ENCODE data around the gene PLEKHA3. TPM values are rescaled to one million over a fixed set of nuclear protein-coding genes. Genes with fewer than 3 reads are reported as not detected.

PLEKHA3 gene
- polyA plus RNA-seq, 4 donors, result 2.9 to 13.1 (median 3.7) TPM

DNA sequence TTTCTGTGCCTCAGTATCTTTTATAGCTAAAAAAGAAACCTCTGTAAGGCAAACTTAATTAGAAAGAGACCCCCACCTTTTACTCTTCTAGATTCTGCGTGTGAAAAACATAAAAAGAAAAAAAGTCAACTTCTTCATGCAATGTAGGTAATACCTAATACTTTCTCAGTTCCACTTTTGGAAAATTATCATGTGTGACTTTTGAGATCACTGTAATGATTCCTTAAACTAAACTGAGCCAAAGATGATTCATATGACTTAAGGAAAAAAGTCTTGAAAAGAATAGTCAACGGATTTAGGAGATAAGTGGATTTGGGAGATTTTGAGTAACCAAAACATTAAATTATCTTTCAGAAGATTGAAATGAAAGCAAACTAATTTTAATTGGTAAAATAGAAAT is 48.9 kb downstream of the PLEKHA3 start:
- H3K36me3 ChIP-seq (ENCODE audit: control insufficient read depth in 3 of 3, insufficient read depth in 2 of 3, low read depth in 1 of 3, low read length in 3 of 3), result peaks cover 0 to 24% (median 4%) of the 10 kb centered on the region in 3 donors
- no peak overlapping the region for H3K4me3 ChIP-seq (ENCODE audit: low read depth in 1 of 3, low read length in 3 of 3)
- H3K4me1 ChIP-seq (ENCODE audit: control insufficient read depth in 3 of 3, insufficient read depth in 2 of 3, low read depth in 1 of 3, low read length in 2 of 3), result no peaks in the 10 kb centered on the region
- H3K9me3 ChIP-seq (ENCODE audit: control insufficient read depth in 2 of 2, insufficient read depth in 1 of 2, low read depth in 1 of 2, low read length in 1 of 2), result no peaks in the 10 kb centered on the region
- DNase-seq (no peak), FAIRE-seq (no peak)
- WGBS, 3 donors, result 78 to 87% (median 81%) methylated on average over 2 of the region's 2 CpGs
- H3K27ac ChIP-seq (ENCODE audit: low read depth in 1 of 3, low read length in 2 of 3), result no peak overlapping the region
- H3K27me3 ChIP-seq (ENCODE audit: control insufficient read depth in 3 of 3, insufficient read depth in 3 of 3, low read length in 3 of 3), result no peaks in the 10 kb centered on the region

DNA sequence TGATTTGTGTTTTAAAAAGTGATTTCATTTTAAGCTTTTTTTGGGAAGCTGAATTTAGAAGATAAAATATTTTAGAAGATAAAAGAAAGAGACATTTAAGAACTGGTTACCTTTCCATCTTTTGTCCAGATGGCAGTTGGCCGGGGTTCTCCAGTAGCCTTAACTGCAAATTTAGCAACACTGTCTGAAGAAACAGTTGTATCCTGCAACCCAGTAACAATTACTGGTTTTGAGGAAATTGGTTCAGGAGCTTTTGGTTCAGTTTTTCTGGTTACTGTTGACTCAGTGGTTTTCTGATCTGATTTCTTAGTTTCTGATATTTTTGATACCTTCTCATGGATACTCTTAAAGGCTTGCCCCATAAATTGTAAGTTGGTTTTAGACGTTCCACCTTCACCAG is 49.9 kb downstream of the PLEKHA3 start:
- DNase-seq (no peak), FAIRE-seq (no peak)
- Histone ChIP-seq H3K4me1 (ENCODE audit: control insufficient read depth in 3 of 3, insufficient read depth in 2 of 3, low read depth in 1 of 3, low read length in 2 of 3) (no peaks in the 10 kb centered on the region), H3K36me3 (ENCODE audit: control insufficient read depth in 3 of 3, insufficient read depth in 2 of 3, low read depth in 1 of 3, low read length in 3 of 3) (peaks cover 0 to 24% (median 4%) of the 10 kb centered on the region in 3 donors), H3K27ac (ENCODE audit: low read depth in 1 of 3, low read length in 2 of 3) (no peak overlapping the region), H3K27me3 (ENCODE audit: control insufficient read depth in 3 of 3, insufficient read depth in 3 of 3, low read length in 3 of 3) (no peaks in the 10 kb centered on the region), H3K9me3 (ENCODE audit: control insufficient read depth in 2 of 2, insufficient read depth in 1 of 2, low read depth in 1 of 2, low read length in 1 of 2) (no peaks in the 10 kb centered on the region), H3K4me3 (ENCODE audit: low read depth in 1 of 3, low read length in 3 of 3) (no peak overlapping the region)
- 83 to 92% (median 84%) methylated on average over 2 of the region's 2 CpGs for WGBS, 3 donors

DNA sequence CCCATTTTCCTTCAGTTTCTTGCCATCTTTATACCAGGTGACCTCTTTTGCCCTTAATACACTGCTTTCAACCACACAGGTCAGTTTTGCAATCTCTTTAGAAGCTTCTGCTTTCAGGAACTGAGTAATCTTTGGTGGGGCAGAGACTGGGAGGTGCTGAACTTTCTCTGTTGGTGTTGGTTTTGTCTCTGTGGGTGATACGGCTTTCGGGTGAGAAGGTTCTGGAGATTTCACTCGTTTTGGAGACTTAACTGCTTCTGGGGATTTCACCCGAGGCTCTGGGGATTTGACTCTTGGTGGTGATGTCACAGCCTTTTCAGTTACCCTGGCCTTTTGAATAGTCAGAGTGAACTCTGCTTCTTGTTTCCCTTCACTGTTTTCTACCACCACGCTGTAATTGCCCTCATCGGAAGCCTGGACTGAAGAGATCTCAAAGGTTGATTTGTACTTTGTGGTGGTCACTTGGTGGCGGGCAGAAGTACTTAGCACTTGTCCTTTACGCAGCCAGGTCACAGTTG is 50.4 kb downstream of the PLEKHA3 start:
- Histone ChIP-seq H3K4me3 (ENCODE audit: low read depth in 1 of 3, low read length in 3 of 3) (no peak overlapping the region), H3K36me3 (ENCODE audit: control insufficient read depth in 3 of 3, insufficient read depth in 2 of 3, low read depth in 1 of 3, low read length in 3 of 3) (peaks cover 0 to 24% (median 4%) of the 10 kb centered on the region in 3 donors), H3K27me3 (ENCODE audit: control insufficient read depth in 3 of 3, insufficient read depth in 3 of 3, low read length in 3 of 3) (no peaks in the 10 kb centered on the region), H3K9me3 (ENCODE audit: control insufficient read depth in 2 of 2, insufficient read depth in 1 of 2, low read depth in 1 of 2, low read length in 1 of 2) (no peaks in the 10 kb centered on the region), H3K27ac (ENCODE audit: low read depth in 1 of 3, low read length in 2 of 3) (no peak overlapping the region), H3K4me1 (ENCODE audit: control insufficient read depth in 3 of 3, insufficient read depth in 2 of 3, low read depth in 1 of 3, low read length in 2 of 3) (no peaks in the 10 kb centered on the region)
- WGBS, 3 donors, result 73 to 91% (median 75%) methylated on average over 8 of the region's 8 CpGs
- no peak for FAIRE-seq
- DNase-seq, result no peak

GRCh38 chr2:178531168-178531567 is 50.9 kb downstream of the PLEKHA3 start:
- peaks cover 2 to 24% (median 4%) of the 10 kb centered on the region in 3 donors for H3K36me3 ChIP-seq (ENCODE audit: control insufficient read depth in 3 of 3, insufficient read depth in 2 of 3, low read depth in 1 of 3, low read length in 3 of 3)
- no peaks in the 10 kb centered on the region for H3K27me3 ChIP-seq (ENCODE audit: control insufficient read depth in 3 of 3, insufficient read depth in 3 of 3, low read length in 3 of 3)
- no peak overlapping the region for H3K4me3 ChIP-seq (ENCODE audit: low read depth in 1 of 3, low read length in 3 of 3)
- no peaks in the 10 kb centered on the region for H3K9me3 ChIP-seq (ENCODE audit: control insufficient read depth in 2 of 2, insufficient read depth in 1 of 2, low read depth in 1 of 2, low read length in 1 of 2)
- H3K4me1 ChIP-seq (ENCODE audit: control insufficient read depth in 3 of 3, insufficient read depth in 2 of 3, low read depth in 1 of 3, low read length in 2 of 3), result no peaks in the 10 kb centered on the region
- DNase-seq, result no peak
- H3K27ac ChIP-seq (ENCODE audit: low read depth in 1 of 3, low read length in 2 of 3), result no peak overlapping the region
- no peak for FAIRE-seq
- 91 to 93% (median 91%) methylated on average over 12 of the region's 12 CpGs for WGBS, 3 donors

- no peaks in the 10 kb centered on the region for H3K27me3 ChIP-seq (ENCODE audit: control insufficient read depth in 3 of 3, insufficient read depth in 3 of 3, low read length in 3 of 3)
- WGBS, 3 donors, result 95 to 97% (median 96%) methylated on average over 4 of the region's 4 CpGs
- H3K27ac ChIP-seq (ENCODE audit: low read depth in 1 of 3, low read length in 2 of 3), result no peak overlapping the region
- no peak overlapping the region for H3K4me3 ChIP-seq (ENCODE audit: low read depth in 1 of 3, low read length in 3 of 3)
- DNase-seq (no peak), FAIRE-seq (no peak)
- no peaks in the 10 kb centered on the region for H3K4me1 ChIP-seq (ENCODE audit: control insufficient read depth in 3 of 3, insufficient read depth in 2 of 3, low read depth in 1 of 3, low read length in 2 of 3)
- no peaks in the 10 kb centered on the region for H3K9me3 ChIP-seq (ENCODE audit: control insufficient read depth in 2 of 2, insufficient read depth in 1 of 2, low read depth in 1 of 2, low read length in 1 of 2)
- H3K36me3 ChIP-seq (ENCODE audit: control insufficient read depth in 3 of 3, insufficient read depth in 2 of 3, low read depth in 1 of 3, low read length in 3 of 3), result peaks cover 2 to 28% (median 4%) of the 10 kb centered on the region in 3 donors
Measured at GRCh38 chr2:178536037-178536436, 55.8 kb downstream of the PLEKHA3 start.

GRCh38 chr2:178542161-178542560 is 61.9 kb downstream of the PLEKHA3 start:
- DNase-seq (no peak), FAIRE-seq (no peak)
- Histone ChIP-seq H3K27me3 (ENCODE audit: control insufficient read depth in 3 of 3, insufficient read depth in 3 of 3, low read length in 3 of 3) (no peaks in the 10 kb centered on the region), H3K4me3 (ENCODE audit: low read depth in 1 of 3, low read length in 3 of 3) (no peak overlapping the region), H3K4me1 (ENCODE audit: control insufficient read depth in 3 of 3, insufficient read depth in 2 of 3, low read depth in 1 of 3, low read length in 2 of 3) (no peaks in the 10 kb centered on the region), H3K36me3 (ENCODE audit: control insufficient read depth in 3 of 3, insufficient read depth in 2 of 3, low read depth in 1 of 3, low read length in 3 of 3) (peaks cover 2 to 29% (median 4%) of the 10 kb centered on the region in 3 donors), H3K9me3 (ENCODE audit: control insufficient read depth in 2 of 2, insufficient read depth in 1 of 2, low read depth in 1 of 2, low read length in 1 of 2) (no peaks in the 10 kb centered on the region), H3K27ac (ENCODE audit: low read depth in 1 of 3, low read length in 2 of 3) (no peak overlapping the region)
- WGBS, 3 donors, result 93 to 97% (median 94%) methylated on average over 12 of the region's 12 CpGs

DNA sequence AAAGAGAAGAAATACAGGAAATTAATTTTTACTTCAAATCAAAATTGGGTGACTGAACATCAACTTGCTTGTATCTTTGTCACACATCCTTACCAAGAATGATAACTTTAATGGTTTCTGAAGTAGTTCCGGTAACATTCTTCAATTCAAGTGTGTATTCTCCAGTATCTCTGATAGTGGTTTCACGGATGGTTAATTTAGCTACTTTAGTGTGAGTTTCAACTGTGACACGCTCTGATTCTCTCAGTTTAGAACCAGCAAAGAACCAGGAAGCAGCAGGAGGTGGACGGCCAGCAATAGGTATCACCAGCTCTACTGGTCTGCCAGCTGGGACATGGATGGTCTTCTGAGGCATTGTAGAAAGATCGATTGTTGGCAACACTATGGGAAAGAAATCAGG is 62.3 kb downstream of the PLEKHA3 start:
- Histone ChIP-seq H3K4me1 (ENCODE audit: control insufficient read depth in 3 of 3, insufficient read depth in 2 of 3, low read depth in 1 of 3, low read length in 2 of 3) (no peaks in the 10 kb centered on the region), H3K27me3 (ENCODE audit: control insufficient read depth in 3 of 3, insufficient read depth in 3 of 3, low read length in 3 of 3) (no peaks in the 10 kb centered on the region), H3K27ac (ENCODE audit: low read depth in 1 of 3, low read length in 2 of 3) (no peak overlapping the region), H3K4me3 (ENCODE audit: low read depth in 1 of 3, low read length in 3 of 3) (no peak overlapping the region), H3K36me3 (ENCODE audit: control insufficient read depth in 3 of 3, insufficient read depth in 2 of 3, low read depth in 1 of 3, low read length in 3 of 3) (peaks cover 2 to 29% (median 4%) of the 10 kb centered on the region in 3 donors), H3K9me3 (ENCODE audit: control insufficient read depth in 2 of 2, insufficient read depth in 1 of 2, low read depth in 1 of 2, low read length in 1 of 2) (no peaks in the 10 kb centered on the region)
- FAIRE-seq (no peak), DNase-seq (no peak)
- whole genome bisulfite sequencing, 3 donors, result 95 to 97% (median 96%) methylated on average over 5 of the region's 5 CpGs

DNA sequence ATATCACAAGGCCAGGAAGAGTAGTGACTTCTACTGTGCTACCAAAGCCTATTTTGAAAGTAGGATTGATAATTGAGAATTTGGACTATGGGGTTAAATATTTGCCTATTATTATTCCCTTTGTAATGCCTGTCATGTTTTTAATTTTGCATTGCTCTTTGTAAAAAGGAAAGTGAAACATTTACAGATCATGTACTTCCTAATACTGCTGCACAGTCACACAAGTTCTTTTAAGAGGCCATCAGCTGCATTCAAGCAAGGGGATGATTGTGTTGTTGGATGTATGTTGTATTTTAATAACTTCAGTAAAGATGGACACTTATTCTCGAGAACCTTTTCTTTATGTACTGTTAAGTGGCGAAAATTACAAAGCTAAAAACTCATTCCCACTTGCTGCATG is 70.1 kb downstream of the PLEKHA3 start:
- DNase-seq, result no peak
- Histone ChIP-seq H3K36me3 (ENCODE audit: control insufficient read depth in 3 of 3, insufficient read depth in 2 of 3, low read depth in 1 of 3, low read length in 3 of 3) (peaks cover 0 to 12% (median 3%) of the 10 kb centered on the region in 3 donors), H3K27ac (ENCODE audit: low read depth in 1 of 3, low read length in 2 of 3) (no peak overlapping the region), H3K4me1 (ENCODE audit: control insufficient read depth in 3 of 3, insufficient read depth in 2 of 3, low read depth in 1 of 3, low read length in 2 of 3) (no peaks in the 10 kb centered on the region), H3K27me3 (ENCODE audit: control insufficient read depth in 3 of 3, insufficient read depth in 3 of 3, low read length in 3 of 3) (no peaks in the 10 kb centered on the region), H3K9me3 (ENCODE audit: control insufficient read depth in 2 of 2, insufficient read depth in 1 of 2, low read depth in 1 of 2, low read length in 1 of 2) (peaks cover 0 to 7% of the 10 kb centered on the region in 2 donors), H3K4me3 (ENCODE audit: low read depth in 1 of 3, low read length in 3 of 3) (no peak overlapping the region)
- WGBS, 3 donors, result 89 to 95% (median 90%) methylated on average over 2 of the region's 2 CpGs
- FAIRE-seq, result no peak

GRCh38 chr2:178553047-178553446 is 72.8 kb downstream of the PLEKHA3 start:
- 89 to 94% (median 93%) methylated on average over 2 of the region's 2 CpGs for WGBS, 3 donors
- Histone ChIP-seq H3K4me3 (ENCODE audit: low read depth in 1 of 3, low read length in 3 of 3) (no peak overlapping the region), H3K9me3 (ENCODE audit: control insufficient read depth in 2 of 2, insufficient read depth in 1 of 2, low read depth in 1 of 2, low read length in 1 of 2) (peaks cover 0 to 7% of the 10 kb centered on the region in 2 donors), H3K36me3 (ENCODE audit: control insufficient read depth in 3 of 3, insufficient read depth in 2 of 3, low read depth in 1 of 3, low read length in 3 of 3) (peaks cover 0 to 3% (median 2%) of the 10 kb centered on the region in 3 donors), H3K27me3 (ENCODE audit: control insufficient read depth in 3 of 3, insufficient read depth in 3 of 3, low read length in 3 of 3) (no peaks in the 10 kb centered on the region), H3K27ac (ENCODE audit: low read depth in 1 of 3, low read length in 2 of 3) (no peak overlapping the region), H3K4me1 (ENCODE audit: control insufficient read depth in 3 of 3, insufficient read depth in 2 of 3, low read depth in 1 of 3, low read length in 2 of 3) (no peaks in the 10 kb centered on the region)
- FAIRE-seq, result no peak
- no peak for DNase-seq
